GM19043 (cell line): ENCODE results near the gene ILK.

Source experiments
- ATAC-seq: cut with Tn5 transposase; IDR thresholded peaks from one replicate; pipeline ENCODE4 v1.9.1; 2021; ENCODE audit warnings: low read depth; ENCODE audit not compliant: unreplicated experiment

The ILK gene

DNA sequence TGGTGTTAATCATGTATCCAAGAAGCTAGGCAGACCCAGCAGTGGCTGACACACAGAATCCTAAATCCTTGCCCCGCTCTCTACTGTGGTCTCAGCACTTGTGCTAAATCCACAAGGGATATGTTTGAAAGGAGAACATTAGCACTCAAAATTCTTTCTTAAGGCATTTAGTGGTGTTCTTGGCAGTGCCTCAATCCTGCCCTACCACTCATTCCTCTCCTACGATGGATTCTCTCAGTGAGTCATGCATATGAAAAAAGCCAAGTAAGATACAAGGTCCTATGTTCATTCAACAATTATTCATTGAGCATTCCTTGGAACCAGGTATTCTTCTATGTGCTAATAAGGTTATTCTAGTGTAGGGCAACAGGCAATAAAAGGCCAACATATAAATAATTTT lies 31.4 kb upstream of the ILK start:
- no peak for ATAC-seq

DNA sequence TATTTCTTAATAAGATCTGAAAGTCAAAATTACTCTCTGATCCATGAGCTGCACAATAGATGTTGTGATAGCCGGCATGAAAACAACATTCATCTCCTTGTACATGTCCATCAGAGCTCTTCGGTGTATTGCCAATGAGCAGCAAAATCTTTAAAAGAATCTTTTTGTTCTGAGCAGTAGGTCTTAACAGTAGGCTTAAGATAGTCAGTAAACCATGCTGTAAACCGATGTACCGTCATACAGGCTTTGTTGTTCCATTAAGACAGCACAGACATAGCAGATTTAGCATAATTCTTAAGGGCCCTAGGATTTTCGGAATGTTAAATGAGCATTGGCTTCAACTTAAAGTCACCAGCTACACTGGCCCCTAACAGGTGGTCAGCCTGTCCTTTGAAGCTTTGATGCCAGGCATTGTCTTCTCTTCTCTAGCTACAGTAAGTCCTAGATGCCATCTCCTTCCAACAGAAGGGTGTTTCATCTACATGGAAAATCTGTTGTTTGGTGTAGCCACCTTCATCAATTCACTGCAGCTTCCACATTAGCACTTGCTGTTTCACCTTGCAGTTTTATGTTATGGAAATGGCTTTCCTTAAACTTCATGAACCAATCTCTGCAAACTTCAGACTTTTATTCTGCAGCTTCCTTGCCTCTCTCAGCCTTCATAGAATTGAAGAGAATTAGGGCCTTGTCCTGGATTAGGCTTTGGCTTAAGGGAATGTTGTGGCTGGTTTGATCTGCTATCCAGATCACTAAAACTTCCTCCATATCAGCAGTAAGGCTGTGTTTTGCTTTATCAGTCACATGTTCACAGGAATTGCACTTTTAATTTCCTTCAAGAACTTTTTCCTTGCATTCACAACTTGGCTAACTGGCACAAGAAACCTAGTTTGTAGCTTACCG lies 28.5 kb upstream of the ILK start:
- ATAC-seq, result no peak

DNA sequence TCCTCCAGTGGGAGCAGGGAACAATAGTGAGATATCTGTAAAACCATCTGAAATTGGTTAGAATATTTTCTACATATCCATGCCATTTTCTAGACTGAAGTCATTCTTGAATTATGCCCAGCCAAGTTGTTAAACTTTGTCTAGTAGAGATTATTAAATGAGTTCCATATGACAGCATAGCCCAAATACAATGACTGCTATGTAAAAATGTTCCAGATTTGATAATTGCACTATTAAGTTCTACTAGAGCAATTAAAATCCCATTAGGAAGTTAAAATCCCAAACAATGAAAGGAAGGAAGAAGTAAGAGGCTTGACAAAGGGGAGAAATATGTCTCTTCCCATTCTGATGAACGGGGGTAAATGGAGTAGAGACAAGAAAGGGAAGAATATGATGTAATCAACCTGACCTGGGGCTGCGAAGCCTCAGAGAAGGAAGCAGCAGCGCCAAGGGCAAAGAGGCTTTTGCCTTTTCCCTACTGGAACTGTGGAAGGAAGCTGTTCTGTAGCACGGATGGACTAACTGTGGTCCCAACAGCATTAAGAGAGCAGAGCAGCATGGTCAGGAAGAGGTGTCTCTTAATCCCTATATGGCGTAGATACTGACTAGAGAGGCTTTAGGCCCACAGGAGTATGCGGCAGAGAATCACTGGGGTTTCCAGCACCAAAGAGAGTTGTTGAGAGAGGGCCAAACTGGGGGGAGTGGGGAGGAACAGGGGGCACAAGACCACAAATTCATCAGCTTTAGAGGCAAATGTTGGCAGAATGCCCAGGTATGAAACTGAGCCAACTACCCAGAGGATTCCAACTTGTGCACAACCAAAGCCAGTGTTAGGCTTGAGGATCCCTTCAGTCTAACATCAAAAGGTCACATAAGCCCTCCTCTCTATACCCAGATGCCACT lies 26.9 kb upstream of the ILK start:
- no peak for ATAC-seq

DNA sequence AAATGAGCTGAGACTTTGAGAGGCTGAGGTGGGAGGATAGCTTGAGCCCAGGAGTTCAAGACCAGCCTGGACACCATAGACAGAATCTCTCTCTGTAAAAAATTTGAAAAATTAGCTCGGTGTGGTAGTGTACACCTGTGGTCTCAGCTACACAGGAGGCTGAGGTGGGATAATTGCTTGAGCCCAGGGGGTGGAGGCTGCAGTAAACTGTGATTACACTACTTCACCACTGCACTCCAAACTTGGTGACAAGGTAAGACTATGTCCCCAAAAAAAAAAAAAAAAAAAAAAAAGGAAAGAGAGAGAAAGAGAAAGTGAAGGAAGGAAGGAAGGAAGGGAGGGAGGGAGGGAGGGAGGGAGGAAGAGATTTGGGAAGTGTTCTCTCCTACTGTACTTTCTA lies 25.4 kb upstream of the ILK start:
- no peak for ATAC-seq

DNA sequence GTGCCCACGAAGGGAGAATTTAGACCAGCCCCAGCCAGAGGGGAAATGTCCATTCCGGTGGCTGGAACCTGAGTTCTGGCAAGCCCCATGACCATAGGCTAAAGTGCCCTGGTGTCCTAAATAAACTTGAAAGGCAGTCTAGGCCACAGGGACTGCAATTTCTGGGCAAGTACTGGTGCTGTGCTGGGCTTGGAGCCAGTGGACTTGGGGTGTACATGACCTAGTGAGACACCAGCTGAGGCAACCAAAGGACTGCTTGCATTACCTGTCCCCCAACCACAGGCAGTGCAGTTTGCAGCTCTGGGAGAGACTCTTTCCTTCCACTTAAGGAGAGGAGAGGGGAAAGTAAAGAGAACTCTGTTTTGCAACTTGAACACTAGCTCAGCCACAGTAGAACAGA lies 23.9 kb upstream of the ILK start:
- no peak for ATAC-seq

DNA sequence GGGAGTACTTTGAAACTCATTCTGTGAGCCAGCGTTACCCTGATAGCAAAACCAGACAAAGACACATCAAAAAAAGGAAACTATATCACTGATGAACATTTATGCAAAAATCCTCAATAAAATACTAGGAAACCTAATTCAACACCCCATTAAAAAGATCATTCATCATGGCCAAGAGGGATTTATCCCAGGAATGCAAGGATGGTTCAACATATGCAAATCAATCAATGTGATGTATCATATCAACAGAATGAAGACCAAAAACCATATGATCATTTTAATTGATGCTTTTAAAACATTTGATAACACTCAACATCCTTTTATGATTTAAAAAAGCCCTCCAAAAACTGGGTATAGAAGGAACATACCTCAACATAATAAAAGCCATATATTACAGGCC lies 20.0 kb upstream of the ILK start:
- no peak for ATAC-seq

DNA sequence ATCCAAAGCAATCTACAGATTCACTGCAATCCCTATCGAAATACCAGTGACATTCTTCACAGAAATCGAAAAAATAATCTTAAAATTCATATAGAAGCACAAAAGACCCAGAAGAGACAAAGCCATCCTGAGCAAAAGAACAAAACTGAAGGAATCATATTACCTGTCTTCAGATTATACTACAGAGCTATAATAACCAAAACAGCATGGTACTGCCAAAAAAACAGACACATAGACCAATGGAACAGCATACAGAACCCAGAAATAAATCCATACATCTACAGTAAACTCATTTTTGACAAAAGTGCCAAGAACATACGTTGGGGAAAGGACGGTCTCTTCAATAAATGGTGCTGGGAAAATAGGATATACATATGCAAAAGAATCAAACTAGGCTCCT lies 19.0 kb upstream of the ILK start:
- ATAC-seq, result no peak

DNA sequence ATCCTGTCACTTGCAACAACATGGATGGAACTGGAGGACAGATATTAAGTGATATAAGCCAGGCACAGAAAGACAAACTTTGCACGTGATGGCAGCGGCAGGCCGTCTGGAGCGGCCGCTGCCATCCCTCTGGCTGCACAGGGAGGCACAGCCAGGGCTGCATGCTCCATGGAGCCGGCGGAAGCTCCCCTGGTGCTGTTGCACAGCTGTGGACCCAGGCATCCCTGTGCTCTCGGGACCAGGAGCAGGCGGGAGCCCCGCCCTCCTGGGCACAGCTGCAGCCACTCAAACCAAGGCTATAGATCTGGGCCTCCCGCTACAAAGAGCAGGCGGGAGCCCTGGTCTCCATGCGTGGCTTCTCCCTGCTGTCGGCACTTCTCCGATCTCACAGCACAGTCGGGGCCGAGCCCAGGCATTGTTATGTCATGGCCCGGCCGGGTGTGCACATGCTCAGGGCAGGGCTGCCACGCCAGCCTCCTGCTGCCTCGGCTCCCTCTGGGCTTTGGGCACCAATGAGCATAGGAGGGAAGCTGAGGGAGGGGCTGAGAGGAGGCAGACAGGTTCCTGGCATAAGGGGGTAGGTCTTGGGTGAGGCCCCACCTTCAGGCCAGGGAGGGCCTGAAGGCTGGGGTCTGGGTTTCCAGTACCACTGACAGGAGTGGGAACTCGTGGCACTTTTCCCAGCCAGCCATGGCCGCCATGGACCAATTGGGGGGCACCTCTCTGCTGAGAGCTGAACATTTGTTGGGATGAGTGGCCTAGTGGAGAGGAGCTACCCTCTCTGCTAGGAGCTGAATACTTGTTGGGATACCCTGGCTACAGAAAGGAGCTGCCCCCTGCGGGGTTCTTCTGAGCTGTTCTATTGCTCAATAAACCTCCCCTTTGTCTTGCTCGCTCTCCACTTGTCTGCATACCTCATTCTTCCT lies 16.9 kb upstream of the ILK start:
- ATAC-seq, result no peak

DNA sequence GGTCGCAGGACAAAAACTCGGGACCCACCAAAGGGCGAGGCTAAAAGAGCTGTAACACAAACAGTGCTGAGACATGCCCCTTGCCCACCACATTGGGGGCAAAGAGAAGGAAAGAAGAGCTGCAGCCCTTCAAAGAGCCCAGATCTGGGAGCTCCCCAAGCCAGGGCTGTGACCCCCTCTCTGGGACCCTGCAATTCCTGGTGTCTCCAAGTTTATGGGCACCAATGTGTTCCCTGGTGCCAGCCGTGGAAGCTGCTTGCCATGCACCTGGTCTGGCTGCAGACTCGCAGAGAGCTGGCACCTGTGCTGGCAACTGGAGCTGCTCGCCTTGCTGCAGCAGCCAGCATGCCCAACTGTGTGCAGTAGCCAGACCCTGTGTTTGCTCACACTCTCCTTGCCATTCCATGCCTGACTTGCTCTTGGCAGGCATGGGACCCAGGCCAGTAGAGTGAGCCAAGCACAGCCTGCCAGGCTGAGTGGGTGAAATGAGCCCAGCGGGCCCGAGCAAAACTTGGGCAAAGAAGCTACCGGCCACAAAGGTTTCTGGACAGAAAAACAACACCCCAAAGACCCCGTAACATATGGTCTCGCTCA lies 16.1 kb upstream of the ILK start:
- no peak for ATAC-seq

DNA sequence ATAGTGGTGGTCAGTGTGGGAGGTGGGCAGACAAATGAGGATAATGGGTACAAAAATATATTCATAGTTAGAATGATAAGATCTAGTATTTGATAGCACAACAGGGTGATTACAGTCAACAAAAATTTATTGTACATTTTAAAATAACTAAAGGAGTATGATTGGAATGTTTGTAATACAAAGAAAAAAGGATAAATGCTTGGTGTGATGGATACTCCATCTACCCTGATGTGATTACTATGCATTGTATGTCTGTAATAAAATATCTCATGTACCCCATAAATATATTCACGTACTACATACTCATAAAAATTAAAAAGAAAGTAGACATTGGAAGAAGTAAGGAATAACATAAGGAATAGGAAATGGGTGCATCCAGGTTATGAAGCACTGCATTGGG lies 15.6 kb upstream of the ILK start:
- ATAC-seq, result no peak

DNA sequence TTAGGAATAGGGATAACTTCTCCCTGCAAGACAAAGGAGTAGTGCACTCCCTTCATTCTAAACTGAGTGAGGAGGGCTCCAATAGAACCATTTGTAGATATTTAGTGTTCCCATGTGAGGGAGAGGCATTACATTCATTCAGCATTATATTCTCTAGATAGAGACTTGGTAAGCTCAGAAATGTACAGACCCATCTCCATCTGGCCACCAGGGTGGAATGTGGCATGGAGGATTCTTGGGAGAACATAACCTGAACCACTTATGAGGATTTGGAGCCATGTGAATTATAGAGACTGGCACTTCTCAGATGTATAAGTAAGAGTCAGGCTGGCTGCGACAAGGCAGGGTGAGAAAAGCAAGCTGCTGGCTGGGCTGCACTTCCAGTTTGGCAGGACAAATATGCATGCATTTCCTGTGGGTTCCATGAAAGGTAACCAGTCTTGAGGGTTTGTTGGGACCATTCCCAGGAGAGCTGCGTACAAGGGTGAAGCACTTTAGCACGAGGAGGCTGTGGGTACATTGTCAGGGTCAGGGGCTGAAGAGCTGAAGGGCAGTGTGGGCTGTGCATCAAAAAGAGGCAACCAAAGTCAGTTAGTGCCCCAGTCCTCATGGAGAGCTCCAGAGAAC lies 9.3 kb upstream of the ILK start:
- no peak for ATAC-seq

DNA sequence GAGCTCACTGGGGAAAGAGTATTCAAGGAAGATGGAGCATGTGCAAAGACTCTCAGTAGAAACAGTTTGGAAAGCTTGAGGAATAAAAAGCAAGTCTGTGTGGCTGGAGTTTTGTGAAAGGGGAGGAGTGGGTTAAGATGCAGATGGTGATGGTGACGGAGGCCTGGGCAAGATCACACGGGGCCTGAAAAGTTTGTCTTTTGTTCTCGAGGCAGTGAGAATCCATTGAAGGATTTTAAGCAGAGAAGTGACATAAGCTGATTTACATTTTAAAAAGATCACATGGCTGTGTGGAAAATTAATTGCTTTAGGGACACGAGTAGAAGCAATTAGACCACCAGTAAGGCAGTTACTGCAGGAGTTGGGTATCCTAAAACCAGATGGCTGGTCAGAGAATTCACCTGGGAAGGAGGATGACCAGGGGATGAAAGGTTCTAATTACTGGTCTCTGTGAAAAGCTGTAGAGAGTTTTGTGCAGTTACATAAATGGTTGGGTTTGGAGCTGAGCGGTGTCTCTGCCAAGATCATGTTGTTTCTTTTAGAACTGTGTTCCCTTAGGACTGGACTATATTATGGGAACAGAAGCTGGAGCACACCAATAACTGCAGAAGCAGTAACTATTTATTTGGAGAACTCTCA lies 7.2 kb upstream of the ILK start:
- no peak for ATAC-seq

DNA sequence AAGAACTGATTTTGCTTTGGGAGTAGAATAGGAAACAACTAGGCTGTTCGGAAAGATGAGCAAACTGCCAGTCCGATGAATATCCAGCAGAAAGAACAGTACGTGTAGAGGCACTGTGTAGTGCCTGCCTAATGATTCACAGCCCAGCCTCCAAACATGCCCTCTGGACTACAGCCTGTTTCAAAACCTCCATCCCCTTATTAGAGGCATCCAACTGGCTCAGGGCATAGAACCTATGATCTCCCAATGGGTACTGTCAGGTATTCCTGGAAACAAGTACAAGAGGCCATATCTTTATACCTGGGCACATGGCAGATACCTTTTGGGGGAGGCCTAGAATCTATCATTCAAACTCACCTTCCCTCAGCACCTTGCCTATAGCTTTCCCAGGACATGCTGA lies 5.0 kb upstream of the ILK start:
- ATAC-seq, result no peak

DNA sequence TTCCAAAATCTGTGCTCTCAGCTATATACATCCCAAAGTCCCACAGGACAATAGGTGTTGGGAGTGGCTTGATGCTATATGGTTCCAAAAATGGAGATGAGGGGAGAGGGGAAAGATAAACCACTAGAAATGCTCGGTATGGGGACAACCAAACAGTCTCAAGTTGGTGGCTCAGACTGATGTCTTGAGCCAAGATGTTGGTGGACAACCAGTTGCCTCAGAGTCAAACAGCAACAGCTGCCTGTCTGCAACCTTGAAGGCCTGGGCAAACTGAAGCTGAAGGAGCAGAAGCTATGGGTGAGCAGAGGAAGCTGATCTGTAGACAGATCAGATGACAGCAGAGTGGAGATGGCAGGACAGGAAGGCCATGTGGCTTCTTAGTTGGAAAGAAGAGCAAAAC lies 4.1 kb upstream of the ILK start:
- no peak for ATAC-seq

DNA sequence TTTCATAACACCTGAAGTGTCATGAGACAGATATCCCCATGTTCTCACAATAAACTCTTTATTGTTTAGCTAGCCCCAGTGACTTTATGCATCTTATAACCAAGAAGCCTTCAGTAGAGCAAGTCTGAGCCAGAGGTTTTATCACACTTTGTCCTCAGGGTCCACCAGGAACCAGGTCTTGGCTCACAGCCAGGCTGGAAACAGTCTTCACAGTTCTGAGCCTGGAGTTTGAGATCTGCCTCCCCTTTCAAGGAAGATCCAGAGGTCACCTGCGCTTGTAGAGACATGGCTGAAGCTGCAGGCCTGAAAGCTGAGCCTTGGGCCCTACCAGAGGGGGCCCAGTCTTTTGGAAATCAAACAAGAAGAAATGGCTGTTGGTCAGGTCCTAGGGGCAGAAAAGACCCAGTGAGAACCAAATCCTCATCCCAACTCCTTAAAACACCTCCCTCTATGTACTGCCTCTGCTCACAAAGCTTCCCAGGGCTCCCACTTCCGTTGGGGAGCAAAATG lies 3.6 kb upstream of the ILK start:
- ATAC-seq, result no peak

DNA sequence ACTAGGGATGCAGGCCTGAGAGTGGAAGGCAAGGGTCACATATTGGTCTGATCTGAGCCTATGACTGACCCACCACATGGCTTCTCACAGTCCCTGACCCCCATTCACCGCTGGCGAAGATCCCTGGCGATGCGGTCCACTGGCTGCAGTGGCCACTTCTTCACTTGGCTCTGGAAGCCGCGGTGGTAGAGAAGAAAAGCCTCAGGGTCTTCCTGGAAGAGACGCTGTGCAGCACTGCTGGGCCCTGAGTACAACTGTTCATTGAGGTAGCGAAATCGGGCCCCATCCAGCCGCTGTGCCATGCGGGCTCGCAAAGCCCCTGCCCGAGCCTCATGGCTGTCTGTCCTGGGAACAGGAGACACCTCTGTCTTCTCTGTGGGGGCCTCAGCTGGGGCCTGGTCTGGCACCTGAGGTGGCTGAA lies 2.5 kb upstream of the ILK start:
- ATAC-seq, result no peak

DNA sequence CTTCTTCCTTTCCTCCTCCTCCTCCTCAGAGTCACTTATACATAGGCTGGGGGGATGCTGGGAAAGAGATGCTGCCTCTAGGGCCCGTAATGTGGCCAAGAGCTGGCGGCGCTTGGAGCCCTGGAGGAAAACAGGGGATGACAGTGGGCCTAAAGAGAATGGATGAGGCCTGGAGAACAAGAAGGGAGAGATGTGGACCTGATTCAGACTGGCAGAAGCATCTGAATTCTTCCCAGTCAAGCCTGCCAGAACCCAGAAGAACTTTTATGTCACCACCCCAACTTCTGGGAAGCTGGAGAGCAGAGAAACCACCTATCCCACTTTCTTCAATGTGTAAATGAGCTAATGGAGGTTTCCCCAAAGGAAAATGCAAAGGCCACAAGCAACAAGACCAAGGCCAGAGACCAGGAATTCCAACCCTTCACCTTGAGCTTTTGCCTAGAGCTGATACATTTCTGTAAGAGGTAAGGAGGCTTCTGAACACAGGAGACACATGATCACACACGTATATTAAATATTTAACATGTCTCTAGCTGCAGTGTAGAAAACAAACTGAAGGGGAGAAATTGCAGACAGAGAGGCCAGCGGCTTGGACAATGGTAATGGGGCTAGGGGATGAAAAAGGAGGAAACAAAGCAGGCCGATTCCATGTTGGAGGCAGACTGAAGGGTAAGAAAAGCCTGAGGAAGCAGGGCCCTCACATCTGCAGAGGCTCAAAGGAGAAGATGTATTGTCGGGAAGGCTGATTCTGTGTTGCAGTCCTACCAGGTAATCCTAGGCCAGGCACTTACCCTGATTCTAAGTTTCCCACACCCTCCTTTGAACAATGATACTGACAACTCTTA lies 1.3 kb upstream of the ILK start:
- no peak for ATAC-seq

DNA sequence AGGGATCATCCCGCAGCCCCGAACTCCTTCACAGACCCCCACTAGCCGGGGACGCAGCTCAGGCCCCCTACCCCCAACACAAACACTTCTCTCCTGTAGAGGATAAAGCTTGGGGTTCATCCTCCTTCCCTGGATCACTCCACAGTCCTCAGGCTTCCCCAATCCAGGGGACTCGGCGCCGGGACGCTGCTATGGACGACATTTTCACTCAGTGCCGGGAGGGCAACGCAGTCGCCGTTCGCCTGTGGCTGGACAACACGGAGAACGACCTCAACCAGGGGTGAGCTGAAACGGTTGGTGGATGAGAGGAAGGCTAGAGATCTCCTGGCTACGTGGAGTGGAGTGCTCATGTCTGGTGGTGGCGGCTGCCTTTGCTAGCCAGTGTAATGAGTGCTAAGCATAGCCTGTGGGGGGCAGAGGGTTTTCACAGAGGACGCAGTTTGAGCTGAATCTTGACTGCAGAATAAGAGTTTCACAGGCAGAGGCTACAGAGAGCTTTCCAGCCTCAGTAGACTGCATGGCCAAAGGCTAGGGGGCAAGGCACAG lies 580 bp downstream of the ILK start:
- peak; percentile 36 for ATAC-seq
